KMS-11 (cell line): ENCODE results near the gene CRELD2.
A peak's percentile ranks its signal among the peaks of the same experiment; 100 is the strongest.

ENCODE experiments used
- H2AFZ ChIP-seq: fragments of 200-600 bp; sonication (generic); 2 replicates; pipeline ENCODE4 v1.6.1; 2016; ENCODE audit warnings: antibody characterized with exemption, mixed run types, low read depth
- H3K27ac ChIP-seq: fragments of 200-600 bp; sonication (generic); 2 replicates; pipeline ENCODE4 v1.6.1; 2016; ENCODE audit warnings: mild to moderate bottlenecking, mixed run types
- H3K27me3 ChIP-seq: fragments of 200-600 bp; sonication (generic); 2 replicates; pipeline ENCODE4 v1.6.1; 2017; ENCODE audit warnings: mild to moderate bottlenecking, low read depth, mixed run types, moderate library complexity; ENCODE audit not compliant: insufficient read depth
- H3K36me3 ChIP-seq: fragments of 200-600 bp; sonication (generic); 2 replicates; pipeline ENCODE4 v1.6.1; 2017; ENCODE audit warnings: mild to moderate bottlenecking, mixed run types; ENCODE audit not compliant: insufficient read depth
- H3K4me1 ChIP-seq: fragments of 200-600 bp; sonication (generic); 2 replicates; pipeline ENCODE4 v1.6.1; 2016; ENCODE audit warnings: mild to moderate bottlenecking, low read depth, mixed run types; ENCODE audit not compliant: poor library complexity, severe bottlenecking
- H3K4me2 ChIP-seq: fragments of 200-600 bp; sonication (generic); 2 replicates; pipeline ENCODE4 v1.7.0; 2016; ENCODE audit warnings: mild to moderate bottlenecking, mixed run types
- H3K4me3 ChIP-seq: fragments of 200-600 bp; sonication (generic); IDR thresholded peaks from 2 replicates; pipeline ENCODE4 v1.6.1; 2017; ENCODE audit warnings: low read depth, low read length, mixed read lengths; ENCODE audit not compliant: insufficient read depth
- H3K79me2 ChIP-seq: fragments of 200-600 bp; sonication (generic); 2 replicates; pipeline ENCODE4 v1.6.1; 2016; ENCODE audit warnings: low read depth, mixed run types; ENCODE audit not compliant: insufficient read depth
- H3K9ac ChIP-seq: fragments of 200-600 bp; sonication (generic); 2 replicates; pipeline ENCODE4 v1.6.1; 2016; ENCODE audit warnings: mild to moderate bottlenecking, mixed run types
- H4K20me1 ChIP-seq: fragments of 200-600 bp; sonication (generic); 2 replicates; pipeline ENCODE4 v1.6.1; 2016; ENCODE audit warnings: mild to moderate bottlenecking, mixed run types; ENCODE audit not compliant: insufficient read depth
- TF ChIP-seq, protein P1 (sequence below): fragments of 200-600 bp; sonication (generic); conservative IDR thresholded peaks from 2 replicates; pipeline ENCODE4 v1.6.1; 2017; ENCODE audit warnings: low read depth, mild to moderate bottlenecking, antibody characterized with exemption, low read length, moderate library complexity, mixed read lengths

The CRELD2 gene

GRCh38 chr22:49971232-49972162, 53.1 kb downstream of the CRELD2 start:
- Histone ChIP-seq H4K20me1 (no peaks in the 10 kb centered on the region), H3K27me3 (no peaks in the 10 kb centered on the region), H2AFZ (peak overlapping the region; percentile 18; the same call in 1 of the 2 replicates), H3K4me1 (peaks cover 8% of the 10 kb centered on the region), H3K27ac (peak overlapping the region; percentile 93), H3K4me2 (peak overlapping the region; percentile 40; the same call in 1 of the 2 replicates), H3K4me3 (no peak overlapping the region), H3K9ac (peak overlapping the region; percentile 88), H3K79me2 (no peaks in the 10 kb centered on the region), H3K36me3 (no peaks in the 10 kb centered on the region)
- TF ChIP-seq, protein P1, sequence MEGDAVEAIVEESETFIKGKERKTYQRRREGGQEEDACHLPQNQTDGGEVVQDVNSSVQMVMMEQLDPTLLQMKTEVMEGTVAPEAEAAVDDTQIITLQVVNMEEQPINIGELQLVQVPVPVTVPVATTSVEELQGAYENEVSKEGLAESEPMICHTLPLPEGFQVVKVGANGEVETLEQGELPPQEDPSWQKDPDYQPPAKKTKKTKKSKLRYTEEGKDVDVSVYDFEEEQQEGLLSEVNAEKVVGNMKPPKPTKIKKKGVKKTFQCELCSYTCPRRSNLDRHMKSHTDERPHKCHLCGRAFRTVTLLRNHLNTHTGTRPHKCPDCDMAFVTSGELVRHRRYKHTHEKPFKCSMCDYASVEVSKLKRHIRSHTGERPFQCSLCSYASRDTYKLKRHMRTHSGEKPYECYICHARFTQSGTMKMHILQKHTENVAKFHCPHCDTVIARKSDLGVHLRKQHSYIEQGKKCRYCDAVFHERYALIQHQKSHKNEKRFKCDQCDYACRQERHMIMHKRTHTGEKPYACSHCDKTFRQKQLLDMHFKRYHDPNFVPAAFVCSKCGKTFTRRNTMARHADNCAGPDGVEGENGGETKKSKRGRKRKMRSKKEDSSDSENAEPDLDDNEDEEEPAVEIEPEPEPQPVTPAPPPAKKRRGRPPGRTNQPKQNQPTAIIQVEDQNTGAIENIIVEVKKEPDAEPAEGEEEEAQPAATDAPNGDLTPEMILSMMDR: no peak

GRCh38 chr22:49972163-49973017, 54.0 kb downstream of the CRELD2 start:
- Histone ChIP-seq H2AFZ (no peak overlapping the region), H3K4me3 (no peak overlapping the region), H3K36me3 (no peaks in the 10 kb centered on the region), H4K20me1 (no peaks in the 10 kb centered on the region), H3K27ac (no peak overlapping the region), H3K4me1 (peaks cover 8% of the 10 kb centered on the region), H3K4me2 (no peak overlapping the region), H3K79me2 (no peaks in the 10 kb centered on the region), H3K27me3 (no peaks in the 10 kb centered on the region), H3K9ac (no peak overlapping the region; the same call in 1 of the 2 replicates)
- TF ChIP-seq, protein P1: no peak

- peaks cover 8% of the 10 kb centered on the region for H3K4me1 ChIP-seq
- H3K27ac ChIP-seq: no peak overlapping the region
- no peaks in the 10 kb centered on the region for H3K27me3 ChIP-seq
- H4K20me1 ChIP-seq: no peaks in the 10 kb centered on the region
- H3K36me3 ChIP-seq: no peaks in the 10 kb centered on the region
- H3K79me2 ChIP-seq: no peaks in the 10 kb centered on the region
- TF ChIP-seq, protein P1: no peak
- no peak overlapping the region for H3K4me2 ChIP-seq
- H3K9ac ChIP-seq: no peak overlapping the region
- H3K4me3 ChIP-seq: no peak overlapping the region
- no peak overlapping the region for H2AFZ ChIP-seq
Observed at GRCh38 chr22:49973018-49973961, 54.9 kb downstream of the CRELD2 start.
